Panc1 (cell line): ENCODE measurements around the gene DHFR2. TPM values are rescaled to one million over a fixed set of nuclear protein-coding genes. Genes with fewer than 3 reads are reported as not detected.

Experiments
- ATAC-seq: fragments of 200-7000 bp; cut with Tn5 transposase; 2 replicates; pipeline ENCODE4 v1.9.1; 2020; ENCODE audit warnings: mild to moderate bottlenecking, moderate library complexity
- BruUV-seq: library from RNA; stranded (reverse); fragments of 400-500 nt; replicated peaks from 2 replicates; lab custom pipeline; 2021; lab: Mats Ljungman, UMichigan
- CTCF ChIA-PET: fragments of 300-600 bp; sonication (Branson Sonifier 250); formaldehyde crosslinking; loops from one replicate; lab custom pipeline; 2022; ENCODE audit warnings: antibody characterized with exemption; lab: Charles Lee
- POLR2A ChIA-PET: fragments of 300-600 bp; sonication (Branson Sonifier 250); formaldehyde crosslinking; loops from one replicate; lab custom pipeline; 2022; ENCODE audit warnings: antibody characterized with exemption; lab: Charles Lee
- DNase-seq: peaks from one replicate; pipeline ENCODE4 v3.0.0-alpha.2; 2010; ENCODE audit warnings: low read depth, low spot score
- H3K27ac ChIP-seq: 2 replicates; pipeline ENCODE4 v1.5.1; 2011; ENCODE audit warnings: mild to moderate bottlenecking, low read length, inconsistent platforms
- H3K27me3 ChIP-seq: fragments of 200-500 bp; sonication (Bioruptor generic); 2 replicates; pipeline ENCODE4 v1.6.0; 2014; ENCODE audit warnings: low read length, inconsistent platforms; ENCODE audit not compliant: control insufficient read depth, insufficient read depth
- H3K36me3 ChIP-seq: fragments of 200-500 bp; sonication (Bioruptor generic); 2 replicates; pipeline ENCODE4 v1.5.1; 2014; ENCODE audit warnings: inconsistent platforms, mild to moderate bottlenecking, low read length, moderate library complexity; ENCODE audit not compliant: control insufficient read depth, insufficient read depth
- H3K4me1 ChIP-seq: 2 replicates; pipeline ENCODE4 v1.5.1; 2011; ENCODE audit warnings: inconsistent platforms, mild to moderate bottlenecking, low read length, moderate library complexity; ENCODE audit not compliant: control insufficient read depth, insufficient read depth
- H3K4me3 ChIP-seq, 2 experiments: 2 replicates each; pipeline ENCODE4 v1.5.1; 2011 to 2012; ENCODE audit warnings: low read depth in 2 of 2, low read length in 2 of 2, mild to moderate bottlenecking in 2 of 2, inconsistent platforms in 1 of 2, moderate library complexity in 1 of 2
- H3K9me3 ChIP-seq: fragments of 200-500 bp; sonication (Bioruptor generic); 2 replicates; pipeline ENCODE4 v1.5.1; 2014; ENCODE audit warnings: low read depth, mild to moderate bottlenecking, inconsistent platforms, low read length, moderate library complexity; ENCODE audit not compliant: control insufficient read depth, insufficient read depth
- CTCF ChIP-seq: fragments of 450-650 bp; IDR thresholded peaks from 2 replicates; pipeline ENCODE4 v1.5.1; 2017; ENCODE audit warnings: mild to moderate bottlenecking
- POLR2AphosphoS5 ChIP-seq: IDR thresholded peaks from 2 replicates; pipeline ENCODE4 v1.6.1; 2012; ENCODE audit warnings: mild to moderate bottlenecking, low read depth, low read length, moderate library complexity
- REST ChIP-seq, 2 experiments: IDR thresholded peaks; 2 replicates each; pipeline ENCODE4 v1.6.1; 2011 to 2012; ENCODE audit warnings: low read depth in 2 of 2, control low read depth in 1 of 2, low read length in 1 of 2, mild to moderate bottlenecking in 1 of 2, moderate library complexity in 1 of 2; ENCODE audit not compliant: insufficient read depth in 1 of 2
- SIN3A ChIP-seq: IDR thresholded peaks from 2 replicates; pipeline ENCODE4 v1.6.1; 2012; ENCODE audit warnings: low read depth, mild to moderate bottlenecking, low read length, moderate library complexity, borderline replicate concordance; ENCODE audit not compliant: insufficient read depth
- TCF7L2 ChIP-seq: IDR thresholded peaks from 2 replicates; pipeline ENCODE4 v1.6.1; 2011; ENCODE audit warnings: mild to moderate bottlenecking, low read depth, low read length, inconsistent platforms
- in situ Hi-C: cut with HindIII; loops from 2 replicates; pipeline ENCODE4 v1.10.0; 2016; ENCODE audit warnings: low sequenced_read_pairs, low pct_unique_long_range_greater_than_20kb
- intact Hi-C: fragments of 100-400 bp; cut with micrococcal nuclease; formaldehyde crosslinking; loops from one replicate; pipeline ENCODE4 v1.10.0; 2022; ENCODE audit not compliant: unreplicated experiment
- total RNA-seq: library from RNA; stranded (reverse); gene quantifications from one replicate; pipeline ENCODE4 v1.2.1, GENCODE V29; 2021; ENCODE audit not compliant: unreplicated experiment

DHFR2 gene
- total RNA-seq, 1 experiment from 2014 or later = 2.7 TPM

GRCh38 chr3:94098452-94098851, 35.7 kb upstream of the DHFR2 start:
- Histone ChIP-seq H3K27me3 (no peaks in the 10 kb centered on the region), H3K4me1 (no peaks in the 10 kb centered on the region), H3K4me3 (no peak overlapping the region), H3K36me3 (0 out of 2 replicates have a peak, but pooled peaks cover 3% of the 10 kb centered on the region), H3K27ac (no peak overlapping the region), H3K9me3 (no peaks in the 10 kb centered on the region)
- CTCF ChIA-PET = no interaction called here
- DNase-seq (no peak), ATAC-seq (no peak)
- BruUV-seq = no TSS peak
- POLR2A ChIA-PET = no interaction called here
- TF ChIP-seq TCF7L2 = no peak
- TF ChIP-seq CTCF = no peak; the same call in 1 of the 2 replicates
- TF ChIP-seq SIN3A = no peak
- no peak for TF ChIP-seq POLR2AphosphoS5
- no peak for TF ChIP-seq REST (IDR thresholded peaks at IDR 0.05; ENCODE audit: insufficient read depth in 1 of 2, low read depth in 2 of 2, low read length in 1 of 2)
- in situ Hi-C loops = no loop called here
- intact Hi-C loops = no loop called here

GRCh38 chr3:94095111-94095510, 32.4 kb upstream of the DHFR2 start:
- intact Hi-C loops = no loop called here
- ChIA-PET POLR2A (no interaction called here), CTCF (no interaction called here)
- H3K4me1 ChIP-seq = no peaks in the 10 kb centered on the region
- 0 out of 2 replicates have a peak, but pooled peaks cover 3% of the 10 kb centered on the region for H3K36me3 ChIP-seq
- no peak overlapping the region for H3K4me3 ChIP-seq
- in situ Hi-C loops = no loop called here
- TF ChIP-seq REST (IDR thresholded peaks at IDR 0.05; ENCODE audit: insufficient read depth in 1 of 2, low read depth in 2 of 2, low read length in 1 of 2) = no peak
- no peak for TF ChIP-seq TCF7L2
- no peak for TF ChIP-seq CTCF
- BruUV-seq = no TSS peak
- DNase-seq = no peak
- no peaks in the 10 kb centered on the region for H3K9me3 ChIP-seq
- H3K27me3 ChIP-seq = no peaks in the 10 kb centered on the region
- no peak overlapping the region for H3K27ac ChIP-seq
- no peak for ATAC-seq
